Measurements from ENCODE around the gene BBS5. TPM values are rescaled to one million over a fixed set of nuclear protein-coding genes. Genes with fewer than 3 reads are reported as not detected.

Gene BBS5
- polyA plus RNA-seq, 4 donors: 0.81 to 4.2 (median 1.8) TPM

GRCh38 chr2:169476459-169476858, 2.8 kb upstream of the BBS5 start:
- DNase-seq (no peak), FAIRE-seq (no peak)
- 34 to 70% (median 47%) methylated on average over 3 of the region's 3 CpGs for WGBS, 3 donors
- no peaks in the 10 kb centered on the region for H3K27me3 ChIP-seq (ENCODE audit: control insufficient read depth in 3 of 3, insufficient read depth in 3 of 3, low read length in 3 of 3)
- no peaks in the 10 kb centered on the region for H3K9me3 ChIP-seq (ENCODE audit: control insufficient read depth in 2 of 2, insufficient read depth in 1 of 2, low read depth in 1 of 2, low read length in 1 of 2)
- H3K4me3 ChIP-seq (ENCODE audit: low read depth in 1 of 3, low read length in 3 of 3): no peak overlapping the region
- peaks cover 0 to 6% (median 2%) of the 10 kb centered on the region in 3 donors for H3K4me1 ChIP-seq (ENCODE audit: control insufficient read depth in 3 of 3, insufficient read depth in 2 of 3, low read depth in 1 of 3, low read length in 2 of 3)
- H3K27ac ChIP-seq (ENCODE audit: low read depth in 1 of 3, low read length in 2 of 3): no peak overlapping the region
- no peaks in the 10 kb centered on the region for H3K36me3 ChIP-seq (ENCODE audit: control insufficient read depth in 3 of 3, insufficient read depth in 2 of 3, low read depth in 1 of 3, low read length in 3 of 3)

GRCh38 chr2:169478339-169478738, 955 bp upstream of the BBS5 start:
- H3K27ac ChIP-seq (ENCODE audit: low read depth in 1 of 3, low read length in 2 of 3): no peak overlapping the region
- no peak for DNase-seq
- peaks cover 0 to 10% (median 2%) of the 10 kb centered on the region in 3 donors for H3K4me1 ChIP-seq (ENCODE audit: control insufficient read depth in 3 of 3, insufficient read depth in 2 of 3, low read depth in 1 of 3, low read length in 2 of 3)
- no peaks in the 10 kb centered on the region for H3K9me3 ChIP-seq (ENCODE audit: control insufficient read depth in 2 of 2, insufficient read depth in 1 of 2, low read depth in 1 of 2, low read length in 1 of 2)
- no peaks in the 10 kb centered on the region for H3K27me3 ChIP-seq (ENCODE audit: control insufficient read depth in 3 of 3, insufficient read depth in 3 of 3, low read length in 3 of 3)
- H3K36me3 ChIP-seq (ENCODE audit: control insufficient read depth in 3 of 3, insufficient read depth in 2 of 3, low read depth in 1 of 3, low read length in 3 of 3): peaks cover 0 to 4% (median 3%) of the 10 kb centered on the region in 3 donors
- FAIRE-seq: no peak
- H3K4me3 ChIP-seq (ENCODE audit: low read depth in 1 of 3, low read length in 3 of 3): no peak overlapping the region
- 63 to 84% (median 74%) methylated on average over 3 of the region's 3 CpGs for WGBS, 3 donors

- H3K4me1 ChIP-seq (ENCODE audit: control insufficient read depth in 3 of 3, insufficient read depth in 2 of 3, low read depth in 1 of 3, low read length in 2 of 3): peaks cover 0 to 10% (median 2%) of the 10 kb centered on the region in 3 donors
- no peak for DNase-seq
- peak overlapping the region in 2 of 3 donors; percentile 54 to 68 for H3K27ac ChIP-seq (ENCODE audit: low read depth in 1 of 3, low read length in 2 of 3)
- FAIRE-seq: no peak
- H3K36me3 ChIP-seq (ENCODE audit: control insufficient read depth in 3 of 3, insufficient read depth in 2 of 3, low read depth in 1 of 3, low read length in 3 of 3): peaks cover 0 to 4% (median 3%) of the 10 kb centered on the region in 3 donors
- no peaks in the 10 kb centered on the region for H3K27me3 ChIP-seq (ENCODE audit: control insufficient read depth in 3 of 3, insufficient read depth in 3 of 3, low read length in 3 of 3)
- no peaks in the 10 kb centered on the region for H3K9me3 ChIP-seq (ENCODE audit: control insufficient read depth in 2 of 2, insufficient read depth in 1 of 2, low read depth in 1 of 2, low read length in 1 of 2)
- H3K4me3 ChIP-seq (ENCODE audit: low read depth in 1 of 3, low read length in 3 of 3): peak overlapping the region in 2 of 3 donors; percentile 69 to 81
- WGBS, 3 donors: 54 to 71% (median 59%) methylated on average over 14 of the region's 14 CpGs
These were observed 493 bp upstream of the BBS5 start for GRCh38 chr2:169478745-169479256.

- WGBS, 3 donors: 19 to 37% (median 29%) methylated on average over 9 of the region's 9 CpGs
- Histone ChIP-seq H3K9me3 (ENCODE audit: control insufficient read depth in 2 of 2, insufficient read depth in 1 of 2, low read depth in 1 of 2, low read length in 1 of 2) (no peaks in the 10 kb centered on the region), H3K36me3 (ENCODE audit: control insufficient read depth in 3 of 3, insufficient read depth in 2 of 3, low read depth in 1 of 3, low read length in 3 of 3) (peaks cover 3 to 4% (median 3%) of the 10 kb centered on the region in 3 donors), H3K4me1 (ENCODE audit: control insufficient read depth in 3 of 3, insufficient read depth in 2 of 3, low read depth in 1 of 3, low read length in 2 of 3) (peaks cover 0 to 10% (median 2%) of the 10 kb centered on the region in 3 donors), H3K27ac (ENCODE audit: low read depth in 1 of 3, low read length in 2 of 3) (peak overlapping the region in 1 of 3 donors; percentile 68), H3K4me3 (ENCODE audit: low read depth in 1 of 3, low read length in 3 of 3) (peak overlapping the region in 2 of 3 donors; percentile 69 to 81), H3K27me3 (ENCODE audit: control insufficient read depth in 3 of 3, insufficient read depth in 3 of 3, low read length in 3 of 3) (no peaks in the 10 kb centered on the region)
- no peak for DNase-seq
- no peak for FAIRE-seq
These were observed 778 bp downstream of the BBS5 start for GRCh38 chr2:169480079-169480465.

- FAIRE-seq: no peak
- H3K36me3 ChIP-seq (ENCODE audit: control insufficient read depth in 3 of 3, insufficient read depth in 2 of 3, low read depth in 1 of 3, low read length in 3 of 3): peaks cover 3 to 10% (median 3%) of the 10 kb centered on the region in 3 donors
- WGBS, 3 donors: 71 to 83% (median 77%) methylated on average over 1 of the region's 1 CpG
These were observed 6.4 kb downstream of the BBS5 start for GRCh38 chr2:169485650-169486138.

GRCh38 chr2:169486487-169486886, 7.2 kb downstream of the BBS5 start:
- Histone ChIP-seq H3K4me3 (ENCODE audit: low read depth in 1 of 3, low read length in 3 of 3) (no peak overlapping the region), H3K27me3 (ENCODE audit: control insufficient read depth in 3 of 3, insufficient read depth in 3 of 3, low read length in 3 of 3) (no peaks in the 10 kb centered on the region), H3K27ac (ENCODE audit: low read depth in 1 of 3, low read length in 2 of 3) (no peak overlapping the region), H3K36me3 (ENCODE audit: control insufficient read depth in 3 of 3, insufficient read depth in 2 of 3, low read depth in 1 of 3, low read length in 3 of 3) (peaks cover 3 to 10% (median 3%) of the 10 kb centered on the region in 3 donors), H3K9me3 (ENCODE audit: control insufficient read depth in 2 of 2, insufficient read depth in 1 of 2, low read depth in 1 of 2, low read length in 1 of 2) (no peaks in the 10 kb centered on the region), H3K4me1 (ENCODE audit: control insufficient read depth in 3 of 3, insufficient read depth in 2 of 3, low read depth in 1 of 3, low read length in 2 of 3) (peaks cover 0 to 4% (median 0%) of the 10 kb centered on the region in 3 donors)
- FAIRE-seq (peak; percentile 23), DNase-seq (no peak)

More at GRCh38 chr2:169485650-169486138, 6.4 kb downstream of the BBS5 start:
- Histone ChIP-seq H3K9me3 (ENCODE audit: control insufficient read depth in 2 of 2, insufficient read depth in 1 of 2, low read depth in 1 of 2, low read length in 1 of 2) (no peaks in the 10 kb centered on the region), H3K27me3 (ENCODE audit: control insufficient read depth in 3 of 3, insufficient read depth in 3 of 3, low read length in 3 of 3) (no peaks in the 10 kb centered on the region), H3K27ac (ENCODE audit: low read depth in 1 of 3, low read length in 2 of 3) (no peak overlapping the region), H3K4me3 (ENCODE audit: low read depth in 1 of 3, low read length in 3 of 3) (no peak overlapping the region), H3K4me1 (ENCODE audit: control insufficient read depth in 3 of 3, insufficient read depth in 2 of 3, low read depth in 1 of 3, low read length in 2 of 3) (peaks cover 0 to 10% (median 0%) of the 10 kb centered on the region in 3 donors)
- DNase-seq: no peak

GRCh38 chr2:169490834-169491233, 11.5 kb downstream of the BBS5 start:
- Histone ChIP-seq H3K9me3 (ENCODE audit: control insufficient read depth in 2 of 2, insufficient read depth in 1 of 2, low read depth in 1 of 2, low read length in 1 of 2) (no peaks in the 10 kb centered on the region), H3K36me3 (ENCODE audit: control insufficient read depth in 3 of 3, insufficient read depth in 2 of 3, low read depth in 1 of 3, low read length in 3 of 3) (peaks cover 0 to 14% (median 0%) of the 10 kb centered on the region in 3 donors), H3K4me3 (ENCODE audit: low read depth in 1 of 3, low read length in 3 of 3) (no peak overlapping the region), H3K27me3 (ENCODE audit: control insufficient read depth in 3 of 3, insufficient read depth in 3 of 3, low read length in 3 of 3) (no peaks in the 10 kb centered on the region), H3K27ac (ENCODE audit: low read depth in 1 of 3, low read length in 2 of 3) (no peak overlapping the region), H3K4me1 (ENCODE audit: control insufficient read depth in 3 of 3, insufficient read depth in 2 of 3, low read depth in 1 of 3, low read length in 2 of 3) (no peaks in the 10 kb centered on the region)
- DNase-seq (no peak), FAIRE-seq (no peak)

- DNase-seq (no peak), FAIRE-seq (no peak)
- Histone ChIP-seq H3K27ac (ENCODE audit: low read depth in 1 of 3, low read length in 2 of 3) (no peak overlapping the region), H3K9me3 (ENCODE audit: control insufficient read depth in 2 of 2, insufficient read depth in 1 of 2, low read depth in 1 of 2, low read length in 1 of 2) (no peaks in the 10 kb centered on the region), H3K4me1 (ENCODE audit: control insufficient read depth in 3 of 3, insufficient read depth in 2 of 3, low read depth in 1 of 3, low read length in 2 of 3) (no peaks in the 10 kb centered on the region), H3K36me3 (ENCODE audit: control insufficient read depth in 3 of 3, insufficient read depth in 2 of 3, low read depth in 1 of 3, low read length in 3 of 3) (peaks cover 0 to 14% (median 0%) of the 10 kb centered on the region in 3 donors), H3K27me3 (ENCODE audit: control insufficient read depth in 3 of 3, insufficient read depth in 3 of 3, low read length in 3 of 3) (no peaks in the 10 kb centered on the region), H3K4me3 (ENCODE audit: low read depth in 1 of 3, low read length in 3 of 3) (no peak overlapping the region)
These were observed 12.1 kb downstream of the BBS5 start for GRCh38 chr2:169491378-169491777.

GRCh38 chr2:169493360-169493759, 14.1 kb downstream of the BBS5 start:
- H3K9me3 ChIP-seq (ENCODE audit: control insufficient read depth in 2 of 2, insufficient read depth in 1 of 2, low read depth in 1 of 2, low read length in 1 of 2): no peaks in the 10 kb centered on the region
- no peak overlapping the region for H3K27ac ChIP-seq (ENCODE audit: low read depth in 1 of 3, low read length in 2 of 3)
- no peak for FAIRE-seq
- peaks cover 0 to 13% (median 0%) of the 10 kb centered on the region in 3 donors for H3K36me3 ChIP-seq (ENCODE audit: control insufficient read depth in 3 of 3, insufficient read depth in 2 of 3, low read depth in 1 of 3, low read length in 3 of 3)
- H3K4me1 ChIP-seq (ENCODE audit: control insufficient read depth in 3 of 3, insufficient read depth in 2 of 3, low read depth in 1 of 3, low read length in 2 of 3): no peaks in the 10 kb centered on the region
- whole genome bisulfite sequencing, 3 donors: 28 to 75% (median 43%) methylated on average over 2 of the region's 2 CpGs
- no peak overlapping the region for H3K4me3 ChIP-seq (ENCODE audit: low read depth in 1 of 3, low read length in 3 of 3)
- DNase-seq: peak; percentile 57 to 65
- no peaks in the 10 kb centered on the region for H3K27me3 ChIP-seq (ENCODE audit: control insufficient read depth in 3 of 3, insufficient read depth in 3 of 3, low read length in 3 of 3)

Data from small intestine (tissue), 7 donors.